ENCODE measurements around the gene ANKMY1.
"Not testable (repeated sequence)": the region's sequence is repeated elsewhere in the genome, so short reads cannot be mapped to it uniquely, and the experiment has no call there.

ANKMY1 gene

GRCh38 chr2:240566203-240567136 lies 8.7 kb upstream of the ANKMY1 start:
- peak; percentile 55 for DNase-seq

GRCh38 chr2:240565333-240566202 lies 7.8 kb upstream of the ANKMY1 start:
- DNase-seq: no peak

GRCh38 chr2:240564561-240565332 lies 7.0 kb upstream of the ANKMY1 start:
- no peak for DNase-seq

- no peak for DNase-seq
Observed at GRCh38 chr2:240563951-240564560, 6.3 kb upstream of the ANKMY1 start.

GRCh38 chr2:240563231-240563630 lies 5.4 kb upstream of the ANKMY1 start:
- not testable (repeated sequence) for DNase-seq

- no peak for DNase-seq
Observed at GRCh38 chr2:240561325-240561971, 3.7 kb upstream of the ANKMY1 start.

- peak; percentile 84 for DNase-seq
Observed at GRCh38 chr2:240560480-240561324, 2.9 kb upstream of the ANKMY1 start.

- DNase-seq: peak; percentile 61
Observed at GRCh38 chr2:240560084-240560479, 2.3 kb upstream of the ANKMY1 start, which contains the start of gene DUSP28. TSS of gene DUSP28 (plus strand) at chr2:240560357. CDS start at chr2:240560685, 328 bp downstream.

- no peak for DNase-seq
Observed at GRCh38 chr2:240559286-240559685, 1.5 kb upstream of the ANKMY1 start.

- no peak for DNase-seq
Observed at GRCh38 chr2:240558236-240558761, 511 bp upstream of the ANKMY1 start.

GRCh38 chr2:240557101-240557751 lies 562 bp downstream of the ANKMY1 start:
- DNase-seq: no peak

- no peak for DNase-seq
Observed at GRCh38 chr2:240556553-240557100, 1.2 kb downstream of the ANKMY1 start.

- no peak for DNase-seq
Observed at GRCh38 chr2:240555541-240556250, 2.1 kb downstream of the ANKMY1 start.

- DNase-seq: no peak
Observed at GRCh38 chr2:240554767-240555493, 2.9 kb downstream of the ANKMY1 start.

GRCh38 chr2:240553956-240554480 lies 3.8 kb downstream of the ANKMY1 start:
- no peak for DNase-seq

- DNase-seq: no peak
Observed at GRCh38 chr2:240551811-240552210, 6.0 kb downstream of the ANKMY1 start.

GRCh38 chr2:240551288-240551687 lies 6.5 kb downstream of the ANKMY1 start:
- DNase-seq: no peak

GRCh38 chr2:240539906-240540305 lies 17.9 kb downstream of the ANKMY1 start:
- no peak for DNase-seq
